Measurements from ENCODE around the gene ZFHX3.

DNA sequence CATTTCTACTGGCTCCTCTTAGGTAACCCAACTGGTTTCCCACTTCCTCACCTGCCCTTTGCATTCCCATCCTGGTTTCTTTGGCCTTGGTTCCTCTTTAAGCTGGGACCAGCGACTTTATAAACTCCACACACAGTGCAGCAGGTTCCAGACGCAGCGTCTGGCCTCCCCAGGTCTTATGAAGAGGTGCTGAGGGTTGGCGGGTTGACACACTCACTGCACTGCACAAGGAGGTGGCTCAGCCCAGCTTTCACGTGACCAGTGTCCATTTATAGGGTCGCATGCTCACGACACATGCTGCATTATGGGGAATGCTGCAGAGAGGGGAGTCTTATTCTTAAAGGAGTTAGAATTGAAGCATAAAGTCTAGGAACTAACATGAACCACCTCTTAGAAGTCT, 70.8 kb downstream of the ZFHX3 start:
- TF ChIP-seq REST (IDR thresholded peaks at IDR 0.05; ENCODE audit: borderline replicate concordance) (no peak), CTCF (IDR thresholded peaks at IDR 0.05; ENCODE audit: poor library complexity, severe bottlenecking) (no peak), POLR2AphosphoS5 (IDR thresholded peaks at IDR 0.05) (peak; percentile 2)

Data from neural cell (in vitro differentiated cells).